NCI-H2107 (cell line): ENCODE results near the gene PON1.

Source experiments
- DNase-seq: peaks from one replicate; lab custom pipeline; 2025; lab: John Stamatoyannopoulos, UW

PON1 gene

GRCh38 chr7:95253986-95254385 lies 70.3 kb downstream of the PON1 start:
- no peak for DNase-seq

- no peak for DNase-seq
Measured at GRCh38 chr7:95251966-95252365, 72.4 kb downstream of the PON1 start.

GRCh38 chr7:95250571-95250970 lies 73.8 kb downstream of the PON1 start:
- DNase-seq: no peak
